EH (cell line): ENCODE measurements around the gene GLI3.
A peak's percentile ranks its signal among the peaks of the same experiment; 100 is the strongest.

ENCODE experiments used
- DNase-seq: peaks from one replicate; pipeline ENCODE4 v3.0.0-alpha.2; 2015; ENCODE audit warnings: low read depth

GLI3 gene

GRCh38 chr7:42175834-42176723, 60.9 kb downstream of the GLI3 start:
- peak; percentile 52 for DNase-seq

- DNase-seq: peak; percentile 10
Observed at GRCh38 chr7:42174391-42174912, 62.6 kb downstream of the GLI3 start.

- peak; percentile 47 for DNase-seq
Observed at GRCh38 chr7:42170724-42171123, 66.3 kb downstream of the GLI3 start.

GRCh38 chr7:42168512-42168911, 68.5 kb downstream of the GLI3 start:
- no peak for DNase-seq

- DNase-seq: peak; percentile 29
Observed at GRCh38 chr7:42167631-42168236, 69.3 kb downstream of the GLI3 start.

- no peak for DNase-seq
Observed at GRCh38 chr7:42167206-42167605, 69.8 kb downstream of the GLI3 start.

- no peak for DNase-seq
Observed at GRCh38 chr7:42164881-42165428, 72.1 kb downstream of the GLI3 start.

- no peak for DNase-seq
Observed at GRCh38 chr7:42162560-42163325, 74.3 kb downstream of the GLI3 start.

GRCh38 chr7:42161719-42162118, 75.3 kb downstream of the GLI3 start:
- no peak for DNase-seq

- DNase-seq: no peak
Observed at GRCh38 chr7:42161110-42161509, 75.9 kb downstream of the GLI3 start.

- no peak for DNase-seq
Observed at GRCh38 chr7:42159130-42159529, 77.9 kb downstream of the GLI3 start.

GRCh38 chr7:42156967-42157721, 79.9 kb downstream of the GLI3 start:
- no peak for DNase-seq

GRCh38 chr7:42156291-42156865, 80.6 kb downstream of the GLI3 start:
- DNase-seq: peak; percentile 71

- no peak for DNase-seq
Observed at GRCh38 chr7:42155584-42156290, 81.3 kb downstream of the GLI3 start.

- DNase-seq: no peak
Observed at GRCh38 chr7:42154173-42154572, 82.8 kb downstream of the GLI3 start.

GRCh38 chr7:42152329-42153205, 84.4 kb downstream of the GLI3 start:
- DNase-seq: no peak

- no peak for DNase-seq
Observed at GRCh38 chr7:42151309-42151708, 85.7 kb downstream of the GLI3 start.

- DNase-seq: no peak
Observed at GRCh38 chr7:42145539-42145938, 91.5 kb downstream of the GLI3 start.

- peak; percentile 69 for DNase-seq
Observed at GRCh38 chr7:42144604-42145003, 92.4 kb downstream of the GLI3 start.
